Endothelial cell (in vitro differentiated cells): ENCODE data around the gene ID4. TPM values are rescaled to one million over a fixed set of nuclear protein-coding genes. Genes with fewer than 3 reads are reported as not detected.

Experiments used
- DNase-seq: peaks from one replicate; pipeline ENCODE4 v3.0.0; 2021; ENCODE audit warnings: low spot score
- H3K27ac Mint-ChIP-seq: one replicate; pipeline ENCODE4 v1.8.0; 2021; ENCODE audit warnings: mixed read lengths, inconsistent platforms; ENCODE audit not compliant: unreplicated experiment
- H3K27me3 Mint-ChIP-seq: one replicate; pipeline ENCODE4 v1.8.0; 2021; ENCODE audit warnings: mild to moderate bottlenecking, moderate library complexity, mixed read lengths, inconsistent platforms; ENCODE audit not compliant: unreplicated experiment
- H3K36me3 Mint-ChIP-seq: one replicate; pipeline ENCODE4 v1.8.0; 2021; ENCODE audit warnings: mild to moderate bottlenecking, low read depth, mixed read lengths, inconsistent platforms; ENCODE audit not compliant: unreplicated experiment
- H3K4me1 Mint-ChIP-seq: one replicate; pipeline ENCODE4 v1.8.0; 2021; ENCODE audit warnings: mild to moderate bottlenecking, mixed read lengths, inconsistent platforms; ENCODE audit not compliant: unreplicated experiment
- H3K4me3 Mint-ChIP-seq: one replicate; pipeline ENCODE4 v1.8.0; 2021; ENCODE audit warnings: mild to moderate bottlenecking, mixed read lengths, inconsistent platforms; ENCODE audit not compliant: unreplicated experiment
- H3K9me3 Mint-ChIP-seq: one replicate; pipeline ENCODE4 v1.8.0; 2021; ENCODE audit warnings: mixed read lengths, inconsistent platforms; ENCODE audit not compliant: unreplicated experiment
- total RNA-seq: library from RNA; stranded (reverse); fragmentation: NEBNext Ultra II Directional; extraction: Animal tissue kit (Norgen Biotek cat#: 25700); gene quantifications from one replicate; pipeline ENCODE4 v1.2.1, GENCODE V29; 2021; ENCODE audit not compliant: unreplicated experiment
- TF ChIP-seq, protein P1 (sequence below): fragments of 200-600 bp; sonication (generic); IDR thresholded peaks from one replicate; pipeline ENCODE4 v1.5.0; 2021; ENCODE audit warnings: antibody characterized with exemption; ENCODE audit not compliant: unreplicated experiment

ID4 gene
- total RNA-seq, 1 donor from 2014 or later, result 5.6 TPM

DNA sequence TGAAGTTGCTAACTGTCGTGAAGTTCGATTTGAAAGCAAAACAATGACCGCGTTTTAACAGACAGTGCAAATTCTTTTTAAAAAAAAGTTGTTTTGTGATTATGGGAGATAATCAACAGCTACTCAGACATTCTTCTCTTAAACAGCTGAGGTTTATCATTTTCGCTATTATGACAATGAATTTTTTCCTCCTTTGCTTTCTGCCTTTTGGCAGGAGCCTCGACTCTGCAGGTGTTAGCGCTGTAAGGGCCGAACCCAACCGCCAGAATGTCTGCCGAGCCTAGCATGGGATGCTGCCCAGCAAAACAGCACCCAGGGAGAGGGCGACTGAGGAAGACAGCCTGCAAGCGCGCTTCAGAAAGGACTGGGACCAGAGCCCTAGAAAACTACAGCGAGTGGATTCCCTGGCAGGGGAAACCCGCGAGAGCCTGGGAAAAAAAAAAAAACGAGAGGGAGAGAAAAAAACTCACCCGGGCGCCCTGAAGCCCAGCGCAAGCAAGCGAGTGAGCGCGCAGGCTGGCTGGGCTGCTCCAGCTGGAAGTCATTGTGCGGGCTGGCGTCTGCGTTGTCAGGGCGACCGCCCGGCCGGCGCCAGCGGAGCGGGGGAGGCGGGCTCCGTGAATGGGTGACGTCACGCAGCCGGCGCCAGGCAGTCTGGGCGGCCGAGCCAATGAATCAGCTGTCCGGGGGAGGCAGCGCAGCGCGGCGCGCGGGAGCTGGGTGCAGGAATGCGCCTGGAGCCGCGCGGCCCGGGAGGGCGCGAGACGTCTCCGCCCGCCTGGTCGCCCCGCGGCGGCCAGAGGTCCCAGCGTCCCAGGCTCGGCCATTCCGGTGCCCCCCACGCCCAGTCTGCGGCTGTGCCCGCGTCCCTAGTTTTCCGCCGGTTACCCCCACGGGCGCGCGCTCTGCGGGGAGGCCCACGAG lies 32.7 kb upstream of the ID4 start:
- Mint-ChIP-seq H3K4me3 (peak overlapping the region; percentile 89), H3K9me3 (no peaks in the 10 kb centered on the region), H3K27me3 (peaks cover 6% of the 10 kb centered on the region), H3K36me3 (peaks cover 6% of the 10 kb centered on the region), H3K27ac (peak overlapping the region; percentile 97), H3K4me1 (peaks cover 13% of the 10 kb centered on the region)
- TF ChIP-seq, protein P1, sequence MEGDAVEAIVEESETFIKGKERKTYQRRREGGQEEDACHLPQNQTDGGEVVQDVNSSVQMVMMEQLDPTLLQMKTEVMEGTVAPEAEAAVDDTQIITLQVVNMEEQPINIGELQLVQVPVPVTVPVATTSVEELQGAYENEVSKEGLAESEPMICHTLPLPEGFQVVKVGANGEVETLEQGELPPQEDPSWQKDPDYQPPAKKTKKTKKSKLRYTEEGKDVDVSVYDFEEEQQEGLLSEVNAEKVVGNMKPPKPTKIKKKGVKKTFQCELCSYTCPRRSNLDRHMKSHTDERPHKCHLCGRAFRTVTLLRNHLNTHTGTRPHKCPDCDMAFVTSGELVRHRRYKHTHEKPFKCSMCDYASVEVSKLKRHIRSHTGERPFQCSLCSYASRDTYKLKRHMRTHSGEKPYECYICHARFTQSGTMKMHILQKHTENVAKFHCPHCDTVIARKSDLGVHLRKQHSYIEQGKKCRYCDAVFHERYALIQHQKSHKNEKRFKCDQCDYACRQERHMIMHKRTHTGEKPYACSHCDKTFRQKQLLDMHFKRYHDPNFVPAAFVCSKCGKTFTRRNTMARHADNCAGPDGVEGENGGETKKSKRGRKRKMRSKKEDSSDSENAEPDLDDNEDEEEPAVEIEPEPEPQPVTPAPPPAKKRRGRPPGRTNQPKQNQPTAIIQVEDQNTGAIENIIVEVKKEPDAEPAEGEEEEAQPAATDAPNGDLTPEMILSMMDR, result no peak
- peak; percentile 99 for DNase-seq

DNA sequence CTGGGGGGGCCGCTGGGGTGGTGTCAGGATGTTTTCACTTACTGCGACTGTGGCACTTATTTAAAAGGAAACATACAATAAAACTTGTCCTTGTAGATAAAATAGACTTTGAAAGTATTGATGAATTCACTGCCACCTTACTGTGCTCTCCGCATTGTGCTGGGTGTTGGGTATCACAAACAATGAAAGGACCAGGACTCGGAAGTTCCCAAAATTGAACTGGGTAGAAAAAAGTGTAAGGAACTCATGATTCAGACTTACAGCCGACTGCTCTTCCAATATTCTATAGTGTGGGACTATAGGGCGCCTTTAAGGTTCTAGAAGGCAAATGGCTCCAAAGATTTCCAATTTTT lies 32.1 kb upstream of the ID4 start:
- peak overlapping the region; percentile 89 for H3K4me3 Mint-ChIP-seq
- no peaks in the 10 kb centered on the region for H3K9me3 Mint-ChIP-seq
- DNase-seq, result no peak
- peaks cover 13% of the 10 kb centered on the region for H3K4me1 Mint-ChIP-seq
- peaks cover 6% of the 10 kb centered on the region for H3K36me3 Mint-ChIP-seq
- H3K27me3 Mint-ChIP-seq, result peaks cover 6% of the 10 kb centered on the region
- H3K27ac Mint-ChIP-seq, result peak overlapping the region; percentile 97
- TF ChIP-seq, protein P1, result no peak

DNA sequence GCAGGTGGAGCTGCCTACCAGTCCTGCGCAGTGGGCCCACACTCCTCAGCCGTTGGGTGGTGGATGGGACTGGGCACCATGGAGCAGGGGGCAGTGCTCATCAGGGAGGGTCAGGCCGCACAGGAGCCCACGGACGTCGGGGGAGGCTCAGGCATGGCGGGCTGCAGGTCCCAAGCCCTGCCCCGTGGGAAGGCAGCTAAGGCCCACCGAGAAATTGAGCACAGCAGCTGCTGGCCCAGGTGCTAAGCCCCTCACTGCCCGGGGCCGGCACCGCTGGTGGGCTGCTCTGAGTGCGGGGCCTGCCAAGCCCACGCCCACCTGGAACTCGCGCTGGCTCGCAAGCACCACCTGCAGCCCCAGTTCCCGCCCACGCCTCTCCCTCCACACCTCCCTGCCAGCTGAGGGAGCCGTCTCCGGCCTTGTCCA lies 30.2 kb upstream of the ID4 start:
- TF ChIP-seq, protein P1, result no peak
- peaks cover 22% of the 10 kb centered on the region for H3K4me1 Mint-ChIP-seq
- H3K27me3 Mint-ChIP-seq, result peaks cover 6% of the 10 kb centered on the region
- H3K4me3 Mint-ChIP-seq, result no peak overlapping the region
- peaks cover 6% of the 10 kb centered on the region for H3K36me3 Mint-ChIP-seq
- no peak overlapping the region for H3K27ac Mint-ChIP-seq
- no peaks in the 10 kb centered on the region for H3K9me3 Mint-ChIP-seq
- DNase-seq, result no peak

DNA sequence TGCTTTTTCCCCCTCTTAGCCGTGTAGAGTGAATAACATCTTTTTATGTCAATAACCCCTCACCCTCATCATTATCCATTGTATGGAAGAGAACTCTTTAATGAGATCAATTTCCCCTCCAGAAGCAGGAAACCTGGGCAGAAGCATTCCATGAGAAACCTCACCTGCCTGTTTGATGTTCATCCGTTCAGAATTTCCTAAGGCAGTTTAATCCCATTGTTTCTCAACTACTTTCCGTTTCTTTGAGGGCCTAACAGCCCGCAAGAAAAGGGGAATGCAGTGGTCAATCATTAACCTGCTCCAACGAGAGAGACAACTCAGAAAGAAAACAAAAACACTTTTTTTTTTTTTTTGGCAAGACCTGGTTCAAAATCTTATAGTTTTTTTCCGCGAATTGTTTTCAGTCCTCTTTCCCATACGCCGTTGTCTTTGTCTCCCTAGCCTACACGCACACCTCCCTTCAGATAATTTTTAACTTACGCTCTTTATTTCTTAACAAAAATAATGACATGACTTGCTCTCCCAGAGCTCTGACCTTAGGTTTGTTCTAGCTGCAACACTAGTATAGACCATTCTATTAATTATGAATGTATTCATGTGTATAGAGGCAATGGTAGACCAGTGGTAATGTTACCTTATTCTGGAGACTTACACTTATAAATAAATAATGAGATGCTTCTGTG lies 25.6 kb upstream of the ID4 start:
- Mint-ChIP-seq H3K27ac (peak overlapping the region; percentile 65), H3K4me3 (no peak overlapping the region), H3K9me3 (no peaks in the 10 kb centered on the region), H3K27me3 (no peaks in the 10 kb centered on the region), H3K4me1 (peaks cover 13% of the 10 kb centered on the region), H3K36me3 (no peaks in the 10 kb centered on the region)
- TF ChIP-seq, protein P1, result no peak
- no peak for DNase-seq
